ENCODE results near the gene OGFOD3. TPM values are rescaled to one million over a fixed set of nuclear protein-coding genes. Genes with fewer than 3 reads are reported as not detected.

OGFOD3 gene
- total and polyA plus RNA-seq, 9 of the 15 experiments (the other 6 are each of a cell fraction or from before 2014, with no cell fraction given): 0.69 to 44.7 (median 18.9) TPM

DNA sequence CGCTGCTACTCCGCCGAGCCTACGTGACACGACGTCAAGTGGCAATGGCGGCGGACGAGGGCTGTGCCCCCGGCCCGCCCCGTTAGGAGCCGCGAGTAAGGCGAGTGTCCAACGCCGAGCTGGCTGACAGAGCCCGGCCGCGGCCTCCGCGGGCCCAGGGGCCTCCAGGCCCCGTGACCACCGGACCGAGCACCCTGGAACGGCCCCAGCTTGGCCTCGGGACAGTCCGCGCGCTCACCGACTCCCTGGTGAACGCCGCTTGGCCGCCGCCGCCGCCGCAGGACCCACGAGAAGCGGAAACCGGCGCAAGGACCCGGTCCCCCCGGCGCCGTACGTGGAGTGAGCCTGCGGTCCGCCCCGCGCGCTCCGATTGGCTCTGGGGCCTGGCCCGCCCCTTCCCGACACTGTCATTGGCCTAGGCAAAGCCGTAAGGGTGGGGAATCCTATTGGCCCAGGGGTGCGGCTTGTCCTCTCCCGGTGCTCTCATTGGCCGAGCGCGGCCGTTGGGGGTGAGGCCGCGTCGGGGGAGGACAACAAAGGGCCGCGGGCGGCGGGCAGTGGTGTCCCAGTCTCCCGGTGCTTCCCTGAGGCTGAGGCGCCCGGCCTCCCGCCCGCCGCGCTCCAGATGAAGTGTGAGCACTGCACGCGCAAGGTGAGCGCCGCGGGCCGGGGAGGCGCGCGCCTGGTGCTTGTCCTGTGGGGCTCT is 39.9 kb upstream of the OGFOD3 start, which contains the start of gene NARF (continued):
- no peak for TF ChIP-seq ZFP1 (CRISPR knock-in tag; IDR thresholded peaks at IDR 0.05)
- TF ChIP-seq, protein P1, sequence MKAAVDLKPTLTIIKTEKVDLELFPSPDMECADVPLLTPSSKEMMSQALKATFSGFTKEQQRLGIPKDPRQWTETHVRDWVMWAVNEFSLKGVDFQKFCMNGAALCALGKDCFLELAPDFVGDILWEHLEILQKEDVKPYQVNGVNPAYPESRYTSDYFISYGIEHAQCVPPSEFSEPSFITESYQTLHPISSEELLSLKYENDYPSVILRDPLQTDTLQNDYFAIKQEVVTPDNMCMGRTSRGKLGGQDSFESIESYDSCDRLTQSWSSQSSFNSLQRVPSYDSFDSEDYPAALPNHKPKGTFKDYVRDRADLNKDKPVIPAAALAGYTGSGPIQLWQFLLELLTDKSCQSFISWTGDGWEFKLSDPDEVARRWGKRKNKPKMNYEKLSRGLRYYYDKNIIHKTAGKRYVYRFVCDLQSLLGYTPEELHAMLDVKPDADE (conservative IDR thresholded peaks at IDR 0.05; ENCODE audit: control insufficient read depth, low read depth, low read length): peak; percentile 80
- TF ChIP-seq, protein P2, sequence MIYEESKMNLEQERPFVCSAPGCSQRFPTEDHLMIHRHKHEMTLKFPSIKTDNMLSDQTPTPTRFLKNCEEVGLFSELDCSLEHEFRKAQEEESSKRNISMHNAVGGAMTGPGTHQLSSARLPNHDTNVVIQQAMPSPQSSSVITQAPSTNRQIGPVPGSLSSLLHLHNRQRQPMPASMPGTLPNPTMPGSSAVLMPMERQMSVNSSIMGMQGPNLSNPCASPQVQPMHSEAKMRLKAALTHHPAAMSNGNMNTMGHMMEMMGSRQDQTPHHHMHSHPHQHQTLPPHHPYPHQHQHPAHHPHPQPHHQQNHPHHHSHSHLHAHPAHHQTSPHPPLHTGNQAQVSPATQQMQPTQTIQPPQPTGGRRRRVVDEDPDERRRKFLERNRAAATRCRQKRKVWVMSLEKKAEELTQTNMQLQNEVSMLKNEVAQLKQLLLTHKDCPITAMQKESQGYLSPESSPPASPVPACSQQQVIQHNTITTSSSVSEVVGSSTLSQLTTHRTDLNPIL (CRISPR knock-in tag; IDR thresholded peaks at IDR 0.05): no peak
- peak; percentile 83 for TF ChIP-seq GABPA (tag; conservative IDR thresholded peaks at IDR 0.05; ENCODE audit: low read depth)
- TF ChIP-seq, protein P3, sequence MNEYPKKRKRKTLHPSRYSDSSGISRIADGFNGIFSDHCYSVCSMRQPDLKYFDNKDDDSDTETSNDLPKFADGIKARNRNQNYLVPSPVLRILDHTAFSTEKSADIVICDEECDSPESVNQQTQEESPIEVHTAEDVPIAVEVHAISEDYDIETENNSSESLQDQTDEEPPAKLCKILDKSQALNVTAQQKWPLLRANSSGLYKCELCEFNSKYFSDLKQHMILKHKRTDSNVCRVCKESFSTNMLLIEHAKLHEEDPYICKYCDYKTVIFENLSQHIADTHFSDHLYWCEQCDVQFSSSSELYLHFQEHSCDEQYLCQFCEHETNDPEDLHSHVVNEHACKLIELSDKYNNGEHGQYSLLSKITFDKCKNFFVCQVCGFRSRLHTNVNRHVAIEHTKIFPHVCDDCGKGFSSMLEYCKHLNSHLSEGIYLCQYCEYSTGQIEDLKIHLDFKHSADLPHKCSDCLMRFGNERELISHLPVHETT (CRISPR knock-in tag; conservative IDR thresholded peaks at IDR 0.05 in 1 of 2, IDR thresholded peaks at IDR 0.05 in 1 of 2): peak in 1 of 2 experiments; percentile 99; a peak in 2 of 4 replicates
- TF ChIP-seq, protein P4, sequence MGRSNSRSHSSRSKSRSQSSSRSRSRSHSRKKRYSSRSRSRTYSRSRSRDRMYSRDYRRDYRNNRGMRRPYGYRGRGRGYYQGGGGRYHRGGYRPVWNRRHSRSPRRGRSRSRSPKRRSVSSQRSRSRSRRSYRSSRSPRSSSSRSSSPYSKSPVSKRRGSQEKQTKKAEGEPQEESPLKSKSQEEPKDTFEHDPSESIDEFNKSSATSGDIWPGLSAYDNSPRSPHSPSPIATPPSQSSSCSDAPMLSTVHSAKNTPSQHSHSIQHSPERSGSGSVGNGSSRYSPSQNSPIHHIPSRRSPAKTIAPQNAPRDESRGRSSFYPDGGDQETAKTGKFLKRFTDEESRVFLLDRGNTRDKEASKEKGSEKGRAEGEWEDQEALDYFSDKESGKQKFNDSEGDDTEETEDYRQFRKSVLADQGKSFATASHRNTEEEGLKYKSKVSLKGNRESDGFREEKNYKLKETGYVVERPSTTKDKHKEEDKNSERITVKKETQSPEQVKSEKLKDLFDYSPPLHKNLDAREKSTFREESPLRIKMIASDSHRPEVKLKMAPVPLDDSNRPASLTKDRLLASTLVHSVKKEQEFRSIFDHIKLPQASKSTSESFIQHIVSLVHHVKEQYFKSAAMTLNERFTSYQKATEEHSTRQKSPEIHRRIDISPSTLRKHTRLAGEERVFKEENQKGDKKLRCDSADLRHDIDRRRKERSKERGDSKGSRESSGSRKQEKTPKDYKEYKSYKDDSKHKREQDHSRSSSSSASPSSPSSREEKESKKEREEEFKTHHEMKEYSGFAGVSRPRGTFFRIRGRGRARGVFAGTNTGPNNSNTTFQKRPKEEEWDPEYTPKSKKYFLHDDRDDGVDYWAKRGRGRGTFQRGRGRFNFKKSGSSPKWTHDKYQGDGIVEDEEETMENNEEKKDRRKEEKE (IDR thresholded peaks at IDR 0.05; ENCODE audit: borderline replicate concordance in 1 of 2, control insufficient read depth in 1 of 2, low read depth in 2 of 2, low read length in 1 of 2): 0 out of 4 replicates have a peak, but pooled peaks of 1 of the 2 experiments have one; percentile 38
- no peak for TF ChIP-seq ETV6 (IDR thresholded peaks at IDR 0.05; ENCODE audit: borderline replicate concordance in 1 of 2, low read depth in 2 of 2, low read length in 1 of 2)
- TF ChIP-seq ETV6 (CRISPR knock-in tag; IDR thresholded peaks at IDR 0.05; ENCODE audit: borderline replicate concordance): no peak
- TF ChIP-seq RBM34 (IDR thresholded peaks at IDR 0.05; ENCODE audit: borderline replicate concordance, insufficient read depth, low read length): peak; percentile 78; the same call in 1 of the 2 replicates
- TF ChIP-seq, protein P5, sequence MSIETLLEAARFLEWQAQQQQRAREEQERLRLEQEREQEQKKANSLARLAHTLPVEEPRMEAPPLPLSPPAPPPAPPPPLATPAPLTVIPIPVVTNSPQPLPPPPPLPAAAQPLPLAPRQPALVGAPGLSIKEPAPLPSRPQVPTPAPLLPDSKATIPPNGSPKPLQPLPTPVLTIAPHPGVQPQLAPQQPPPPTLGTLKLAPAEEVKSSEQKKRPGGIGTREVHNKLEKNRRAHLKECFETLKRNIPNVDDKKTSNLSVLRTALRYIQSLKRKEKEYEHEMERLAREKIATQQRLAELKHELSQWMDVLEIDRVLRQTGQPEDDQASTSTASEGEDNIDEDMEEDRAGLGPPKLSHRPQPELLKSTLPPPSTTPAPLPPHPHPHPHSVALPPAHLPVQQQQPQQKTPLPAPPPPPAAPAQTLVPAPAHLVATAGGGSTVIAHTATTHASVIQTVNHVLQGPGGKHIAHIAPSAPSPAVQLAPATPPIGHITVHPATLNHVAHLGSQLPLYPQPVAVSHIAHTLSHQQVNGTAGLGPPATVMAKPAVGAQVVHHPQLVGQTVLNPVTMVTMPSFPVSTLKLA (conservative IDR thresholded peaks at IDR 0.05): peak; percentile 81 to 95; a peak in 3 of 4 replicates
- peak; percentile 98; the same call in 1 of the 2 replicates for TF ChIP-seq PHF8 (IDR thresholded peaks at IDR 0.05; ENCODE audit: borderline replicate concordance, low read length)
